Measurements from ENCODE around the gene HYAL3. TPM values are rescaled to one million over a fixed set of nuclear protein-coding genes. Genes with fewer than 3 reads are reported as not detected.
A peak's percentile ranks its signal among the peaks of the same experiment; 100 is the strongest.
"Not testable (repeated sequence)": the region's sequence is repeated elsewhere in the genome, so short reads cannot be mapped to it uniquely, and the experiment has no call there.

The HYAL3 gene
- total RNA-seq, 1 donor from 2014 or later: 9.6 TPM

DNA sequence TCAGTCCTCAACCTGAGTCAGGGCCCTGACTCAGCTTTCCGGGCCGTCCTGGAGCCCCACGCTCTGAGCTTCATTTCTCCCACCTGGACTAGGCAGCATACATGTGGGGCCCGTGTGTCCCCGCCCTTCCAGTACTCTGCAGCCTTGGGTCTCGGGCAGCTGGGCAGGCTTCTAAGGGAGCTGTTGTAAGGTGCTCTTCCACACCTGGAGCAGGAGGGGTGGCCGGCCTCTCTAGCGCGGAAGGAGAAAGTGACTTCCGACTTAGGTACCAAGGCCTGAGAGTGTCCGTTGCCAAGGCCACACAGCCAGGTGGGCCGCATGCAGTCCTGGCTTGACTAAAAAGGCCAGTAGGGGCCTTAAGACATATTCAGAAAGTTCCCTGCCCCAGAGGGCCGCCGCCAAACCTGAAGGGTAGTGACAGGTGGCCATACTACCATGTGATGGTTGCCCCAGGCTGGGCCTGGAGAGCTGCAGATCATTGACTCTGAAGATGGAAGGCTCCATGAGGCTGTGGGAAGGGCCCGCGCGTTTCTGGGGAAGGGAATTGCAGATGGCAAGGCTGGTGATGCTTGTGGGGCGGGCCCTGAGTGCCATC is 39.7 kb downstream of the HYAL3 start:
- DNase-seq (ENCODE audit: low read depth, low spot score): no peak

DNA sequence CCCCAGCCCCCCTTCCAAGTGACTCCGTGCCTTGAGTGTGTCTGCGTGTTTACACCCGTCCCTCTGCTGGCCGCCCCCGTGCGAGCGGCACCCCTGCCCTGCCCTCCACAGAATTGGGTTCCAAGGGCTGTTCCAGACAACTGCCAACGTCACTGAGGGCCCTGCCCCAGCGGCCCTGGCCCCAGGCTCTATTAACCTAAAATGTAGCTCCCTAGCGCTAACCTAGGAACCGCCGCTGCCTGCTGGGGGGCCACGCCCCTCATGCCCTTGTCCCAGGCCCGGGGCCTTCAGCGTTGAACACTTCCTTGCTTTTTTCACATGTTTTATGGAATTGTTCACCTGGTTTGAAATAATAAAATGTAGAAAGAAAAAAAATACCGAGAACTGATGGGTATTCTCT is 40.2 kb downstream of the HYAL3 start:
- DNase-seq (ENCODE audit: low read depth, low spot score): no peak

DNA sequence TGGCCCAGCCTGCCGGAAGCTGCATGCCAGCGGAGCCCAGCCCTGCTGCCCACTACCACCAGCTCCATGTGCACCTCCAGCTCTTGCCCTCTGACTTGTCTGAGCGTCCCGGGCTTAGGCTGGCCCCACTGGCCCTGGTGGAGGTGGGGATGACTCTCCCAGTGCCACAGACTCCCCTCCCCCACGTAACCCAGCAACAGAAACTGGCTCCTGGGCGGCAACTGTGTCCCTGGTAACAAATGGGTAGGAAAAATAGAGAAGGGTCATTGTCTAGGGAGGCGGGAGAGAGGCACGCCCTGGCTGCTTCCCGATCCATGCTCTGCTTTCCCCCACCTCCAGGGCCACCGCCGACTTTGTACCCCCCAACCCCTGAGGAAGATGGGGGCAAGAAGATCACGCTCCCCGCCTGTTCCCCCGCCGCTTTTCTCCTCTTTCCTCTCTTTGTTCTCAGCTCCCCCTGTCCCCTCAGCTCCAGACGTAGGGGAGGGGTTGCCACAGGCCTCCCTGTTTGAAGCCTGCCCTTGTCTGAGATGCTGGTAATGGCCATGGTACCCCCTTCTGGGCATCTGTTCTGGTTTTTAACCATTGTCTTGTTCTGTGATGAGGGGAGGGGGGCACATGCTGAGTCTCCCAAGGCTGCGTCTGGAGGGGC is 41.0 kb downstream of the HYAL3 start:
- DNase-seq (ENCODE audit: low read depth, low spot score): no peak

DNA sequence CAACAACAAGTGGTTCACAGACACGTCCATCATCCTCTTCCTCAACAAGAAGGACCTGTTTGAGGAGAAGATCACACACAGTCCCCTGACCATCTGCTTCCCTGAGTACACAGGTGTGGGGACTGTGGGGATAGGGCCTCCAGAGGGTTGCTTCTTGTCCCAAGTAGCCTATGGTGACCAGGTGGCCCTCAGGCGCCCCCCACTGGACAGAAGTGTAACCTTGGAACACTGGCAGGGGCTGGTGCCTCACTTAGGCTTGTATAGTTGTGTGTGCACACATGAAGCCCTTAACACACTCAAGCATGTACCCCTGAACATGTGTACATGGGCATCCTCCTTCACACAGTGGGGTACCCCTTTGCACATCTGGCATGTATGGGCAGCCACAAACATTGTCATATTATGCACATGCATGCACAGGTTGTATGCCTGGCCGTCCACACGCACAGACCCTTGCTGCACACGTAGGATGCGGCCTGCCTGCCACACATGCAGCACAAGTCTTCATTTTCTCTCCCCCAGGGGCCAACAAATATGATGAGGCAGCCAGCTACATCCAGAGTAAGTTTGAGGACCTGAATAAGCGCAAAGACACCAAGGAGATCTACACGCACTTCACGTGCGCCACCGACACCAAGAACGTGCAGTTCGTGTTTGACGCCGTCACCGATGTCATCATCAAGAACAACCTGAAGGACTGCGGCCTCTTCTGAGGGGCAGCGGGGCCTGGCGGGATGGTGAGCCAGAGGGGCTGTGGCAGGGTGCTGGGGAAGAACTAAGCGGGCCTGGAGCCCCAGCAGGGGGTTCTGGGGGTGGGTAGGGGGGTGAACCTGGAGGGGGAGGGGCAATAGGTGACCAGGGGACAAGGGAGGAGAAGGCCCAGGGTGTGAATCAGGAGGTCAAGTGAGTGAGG is 42.0 kb downstream of the HYAL3 start:
- no peak for DNase-seq (ENCODE audit: low read depth, low spot score)

DNA sequence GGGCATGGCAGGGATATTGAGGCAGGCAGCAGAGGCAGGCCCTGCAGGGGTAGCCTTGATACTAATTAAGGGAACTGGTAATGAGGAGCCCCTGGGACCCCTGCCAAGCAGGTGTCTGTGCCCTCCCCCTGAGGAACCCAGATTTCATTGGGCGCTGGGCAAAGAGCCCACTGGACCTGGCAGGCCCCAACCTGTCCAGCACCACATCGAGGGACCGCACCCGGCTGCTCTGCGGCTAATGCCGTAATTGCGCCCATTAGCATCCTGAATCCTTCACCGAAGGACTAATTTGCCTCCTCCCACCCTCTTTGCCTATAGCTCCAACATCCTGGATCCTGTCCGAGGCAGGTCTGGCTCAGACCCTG is 44.0 kb downstream of the HYAL3 start:
- DNase-seq (ENCODE audit: low read depth, low spot score): no peak

DNA sequence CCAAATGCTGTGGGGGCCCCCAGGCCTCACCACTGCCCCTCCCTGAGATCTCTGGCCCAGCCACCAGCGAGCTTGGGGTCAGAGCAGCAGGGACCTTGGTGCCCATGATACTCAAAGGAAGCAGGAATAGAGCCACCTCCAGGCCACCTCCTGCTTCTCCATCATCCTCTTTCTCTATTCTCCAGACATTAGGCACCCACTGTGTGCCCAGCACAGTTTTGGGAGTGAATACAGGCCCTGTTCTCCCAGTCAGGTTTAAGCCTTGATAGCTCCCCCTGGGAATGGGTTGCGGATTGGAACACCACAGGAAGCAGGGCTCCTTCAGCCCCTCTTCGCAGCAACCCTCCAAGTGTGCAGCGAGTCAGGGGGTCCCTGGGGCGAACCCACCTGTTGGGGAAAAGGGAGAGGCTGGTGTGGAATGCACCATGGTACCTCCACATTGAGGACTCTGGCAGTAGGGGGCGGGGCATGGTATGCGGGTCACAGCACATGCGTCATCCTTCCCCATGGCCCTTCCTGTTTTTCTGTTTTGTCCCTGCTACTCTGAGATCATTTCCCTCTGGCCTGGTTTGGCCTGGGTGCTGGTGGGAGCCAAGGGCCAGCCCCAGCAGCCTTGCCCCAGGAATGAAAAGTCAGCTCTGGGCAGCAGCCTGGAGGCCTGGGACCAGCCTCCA is 44.5 kb downstream of the HYAL3 start:
- DNase-seq (ENCODE audit: low read depth, low spot score): peak; percentile 82

DNA sequence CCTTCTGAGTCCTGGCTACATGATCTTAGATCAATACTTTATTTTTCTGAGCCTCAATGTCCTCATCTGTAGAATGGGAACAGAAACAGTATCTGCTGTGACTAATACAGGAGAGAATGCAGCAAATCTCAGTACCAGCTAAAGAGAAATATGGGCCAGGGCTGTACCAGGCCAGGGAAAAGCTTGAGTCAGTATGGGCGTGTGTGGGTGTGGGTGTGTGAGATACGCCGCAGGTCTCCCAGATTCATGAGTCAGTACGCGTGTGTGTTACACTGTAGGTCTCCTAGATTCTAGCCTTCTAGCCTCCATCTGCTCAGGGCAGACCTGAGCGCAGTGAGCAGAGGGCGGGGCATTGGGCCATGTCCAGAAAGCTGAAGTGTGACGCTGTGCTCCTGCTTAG is 48.0 kb downstream of the HYAL3 start:
- peak; percentile 59 for DNase-seq (ENCODE audit: low read depth, low spot score)

DNA sequence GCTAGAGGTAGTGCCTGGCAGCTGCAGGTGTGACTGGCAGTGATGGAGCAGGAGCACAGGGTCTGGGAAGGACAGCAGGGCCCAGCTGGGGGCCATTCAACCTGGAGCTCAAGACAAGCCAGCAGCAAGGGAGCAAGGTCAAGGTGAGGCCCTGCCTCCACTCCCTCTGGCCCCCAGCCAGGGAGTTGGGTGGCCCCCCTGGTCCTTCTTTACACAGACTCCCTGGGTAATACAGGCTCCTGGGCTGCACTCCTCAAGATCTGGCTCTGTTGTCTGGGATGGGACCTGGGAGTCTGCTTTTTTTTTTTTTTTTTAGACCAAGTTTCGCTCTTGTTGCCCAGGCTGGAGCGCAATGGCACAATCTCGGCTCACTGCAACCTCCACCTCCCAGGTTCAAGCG is 48.7 kb downstream of the HYAL3 start:
- no peak for DNase-seq (ENCODE audit: low read depth, low spot score)

DNA sequence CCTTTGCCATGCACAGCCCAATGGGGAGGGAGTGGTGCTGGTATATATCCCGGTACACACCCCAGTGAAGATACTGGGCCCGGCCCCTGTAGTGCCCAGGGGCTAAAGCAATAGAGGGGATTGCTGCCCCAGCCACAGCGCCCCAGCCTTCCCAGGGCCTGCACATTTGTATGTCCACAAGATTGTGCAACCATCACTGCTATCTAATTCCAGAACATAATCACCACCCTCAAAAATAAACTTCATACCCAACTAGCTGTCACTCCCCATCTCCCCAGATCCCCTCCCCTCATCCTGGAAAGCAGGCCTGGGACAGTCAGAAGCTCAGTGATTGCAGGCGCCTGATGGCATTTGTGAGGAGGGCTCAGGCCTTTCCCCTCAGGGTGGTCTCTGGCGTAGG is 49.7 kb downstream of the HYAL3 start:
- no peak for DNase-seq (ENCODE audit: low read depth, low spot score)

DNA sequence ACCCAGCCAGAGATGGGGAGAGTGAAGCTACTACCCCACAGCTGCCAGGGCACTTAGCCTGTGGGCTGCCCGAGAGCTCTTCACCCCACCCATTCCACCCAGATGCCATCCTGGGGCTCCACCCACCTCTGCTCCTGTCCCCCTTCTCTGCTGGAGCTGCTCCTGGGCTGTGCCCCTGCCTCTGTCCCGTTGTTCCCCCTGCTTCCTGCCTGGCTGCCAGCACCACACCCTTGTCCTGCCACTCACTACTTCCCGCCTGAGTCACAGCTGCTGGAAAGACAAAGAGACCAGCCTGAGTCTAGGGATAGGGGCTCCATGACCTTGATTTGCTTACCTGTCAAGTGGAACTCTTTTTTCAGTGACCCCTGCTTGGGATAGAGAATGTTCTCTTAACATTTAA is 50.8 kb downstream of the HYAL3 start:
- DNase-seq (ENCODE audit: low read depth, low spot score): no peak

DNA sequence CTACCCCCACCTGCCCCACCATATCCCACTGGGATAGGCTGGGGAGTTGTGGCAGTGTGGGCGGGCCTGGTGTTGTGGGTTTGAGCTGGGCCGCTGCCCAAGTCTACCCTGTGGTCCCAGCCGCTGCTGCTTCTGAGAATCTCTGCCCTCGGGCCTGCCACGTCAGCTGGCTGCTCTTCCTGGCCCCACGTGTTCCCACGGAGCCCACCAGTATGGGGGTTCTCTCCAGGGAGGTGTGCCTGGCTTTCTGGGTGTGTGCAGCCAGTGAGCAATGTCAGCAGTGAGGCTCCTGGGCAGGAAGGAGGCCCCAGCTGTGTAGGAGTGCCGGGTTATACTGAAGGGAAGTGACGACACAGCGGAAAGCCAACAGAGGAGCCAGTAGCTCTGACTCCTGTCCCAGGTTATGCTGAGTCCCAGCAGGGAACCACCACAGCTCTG is 52.7 kb downstream of the HYAL3 start:
- DNase-seq (ENCODE audit: low read depth, low spot score): peak; percentile 70

DNA sequence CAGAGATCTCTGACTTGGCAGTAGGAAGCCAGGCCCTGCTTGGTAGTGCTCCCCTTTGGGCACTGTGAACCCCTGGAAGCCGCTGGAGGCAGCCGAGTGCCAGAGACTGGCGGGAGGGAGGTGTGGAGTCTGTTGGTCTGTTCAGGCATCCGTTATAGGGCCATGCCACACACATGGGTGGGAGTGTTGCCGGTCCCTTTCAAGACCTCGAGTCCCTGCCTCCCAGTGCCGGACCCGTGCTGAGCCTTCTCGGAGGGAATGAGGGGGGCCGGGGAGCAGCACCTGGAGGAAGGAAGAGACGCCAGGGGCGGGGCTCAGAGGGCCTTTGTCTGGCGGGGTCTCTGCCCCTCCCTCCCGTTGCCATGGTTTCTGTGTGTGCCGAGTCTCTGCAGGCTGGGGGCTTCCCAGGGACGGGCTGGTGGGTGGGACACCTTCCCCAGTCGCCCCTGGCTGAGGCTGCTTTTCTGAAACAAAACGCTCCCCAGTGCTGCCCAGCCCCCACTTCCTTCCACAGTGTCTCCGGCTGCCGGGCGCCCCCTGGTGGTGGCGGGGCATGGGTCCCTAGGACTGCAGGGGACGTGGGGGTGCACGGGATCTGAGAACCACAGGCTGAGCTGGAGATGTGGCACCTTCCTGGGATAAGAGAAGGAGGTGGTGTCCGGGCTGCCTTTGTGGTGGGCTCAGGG is 53.2 kb downstream of the HYAL3 start:
- DNase-seq (ENCODE audit: low read depth, low spot score): peak; percentile 71

DNA sequence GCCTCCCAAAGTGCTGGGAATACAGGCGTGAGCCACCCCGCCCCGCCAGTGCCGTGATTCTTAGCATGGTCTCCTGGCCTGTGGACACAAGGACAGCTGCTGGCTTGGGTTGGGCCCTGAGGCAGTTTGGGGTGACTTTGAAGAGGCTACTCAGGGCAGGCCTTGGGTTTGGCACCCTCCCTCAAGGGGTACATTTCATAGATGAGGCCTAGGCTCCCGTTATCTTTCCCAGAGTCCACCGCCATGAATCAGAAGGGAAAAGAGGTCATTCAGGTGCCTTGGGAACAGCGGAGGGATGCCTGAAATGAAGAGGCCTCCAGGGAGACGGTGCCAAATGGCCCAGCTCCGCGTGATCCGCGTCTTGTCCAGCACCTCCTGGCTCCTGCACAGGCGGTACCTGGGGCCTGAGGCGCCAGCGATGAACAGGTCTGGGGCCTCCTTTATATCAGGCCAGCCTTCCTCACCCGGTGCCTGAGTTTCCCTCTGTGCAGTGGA is 53.9 kb downstream of the HYAL3 start:
- DNase-seq (ENCODE audit: low read depth, low spot score): no peak

DNA sequence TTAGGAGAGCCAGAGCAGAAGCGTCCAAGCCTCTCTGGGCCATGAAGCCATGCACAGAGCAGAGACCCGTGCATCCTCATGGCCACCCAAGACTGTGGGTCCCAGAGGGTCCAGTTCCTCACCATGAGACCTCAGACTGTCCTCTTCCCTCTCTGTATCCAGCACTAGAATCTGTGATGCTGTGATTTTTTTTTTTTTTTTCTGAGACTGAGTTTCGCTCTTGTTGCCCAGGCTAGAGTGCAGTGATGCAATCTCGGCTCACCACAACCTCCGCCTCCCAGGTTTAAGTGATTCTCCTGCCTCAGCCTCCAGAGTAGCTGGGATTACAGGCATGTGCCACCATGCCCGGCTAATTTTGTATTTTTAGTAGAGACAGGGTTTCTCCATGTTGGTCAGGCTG is 54.4 kb downstream of the HYAL3 start:
- not testable (repeated sequence) for DNase-seq (ENCODE audit: low read depth, low spot score)

DNA sequence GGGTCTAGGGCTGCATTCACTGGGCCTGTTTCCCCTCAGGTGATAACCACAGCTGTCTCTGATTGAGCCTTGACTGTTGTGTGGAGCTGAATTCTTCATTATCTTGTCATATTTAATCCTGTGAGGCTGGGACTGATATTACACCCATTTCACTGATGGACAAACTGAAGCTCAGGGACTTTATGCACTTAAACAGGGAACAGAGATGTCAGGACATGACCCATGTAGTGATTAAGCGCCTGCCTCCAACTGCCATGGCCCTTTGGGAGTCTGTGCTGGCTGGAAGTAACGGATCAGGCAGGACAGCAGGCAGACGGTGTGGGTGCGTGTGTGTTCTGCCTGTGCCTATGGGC is 55.7 kb downstream of the HYAL3 start:
- DNase-seq (ENCODE audit: low read depth, low spot score): no peak

DNA sequence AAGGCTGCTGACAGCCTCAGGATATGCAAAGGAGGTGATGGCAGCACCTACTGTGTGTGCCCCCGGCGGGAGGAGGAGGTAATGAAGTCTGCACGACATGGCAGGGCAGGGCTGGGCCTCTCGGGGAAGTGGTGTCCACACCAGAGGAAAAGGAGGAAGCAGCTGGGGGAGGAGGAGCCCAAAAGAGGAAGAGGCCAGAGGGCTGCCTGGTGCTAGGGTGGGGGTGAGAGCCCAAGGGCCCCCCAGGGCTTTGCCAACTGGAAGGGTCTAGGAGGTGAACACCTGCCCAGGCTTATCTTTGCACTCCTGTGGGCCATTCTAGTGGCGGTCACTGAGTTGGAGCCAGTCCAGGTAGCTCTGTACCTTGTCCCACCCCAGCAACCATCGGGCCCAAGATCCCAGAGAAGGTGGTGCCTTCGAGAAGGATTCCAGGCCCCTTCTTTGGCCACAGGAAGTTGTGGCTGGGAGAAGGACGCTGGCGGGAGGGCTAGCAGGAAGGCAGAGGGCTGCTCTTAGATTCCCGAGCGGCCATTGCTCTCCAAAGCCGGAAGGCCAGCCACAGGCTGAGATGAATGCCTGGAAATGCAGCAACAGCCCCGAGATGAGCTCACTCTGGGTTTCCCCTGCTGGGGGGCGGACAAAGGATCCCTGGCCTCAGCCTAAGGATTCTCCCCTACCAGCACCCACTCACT is 56.2 kb downstream of the HYAL3 start:
- DNase-seq (ENCODE audit: low read depth, low spot score): peak; percentile 87
